Measurements from ENCODE around the gene ICAM5.

DNA sequence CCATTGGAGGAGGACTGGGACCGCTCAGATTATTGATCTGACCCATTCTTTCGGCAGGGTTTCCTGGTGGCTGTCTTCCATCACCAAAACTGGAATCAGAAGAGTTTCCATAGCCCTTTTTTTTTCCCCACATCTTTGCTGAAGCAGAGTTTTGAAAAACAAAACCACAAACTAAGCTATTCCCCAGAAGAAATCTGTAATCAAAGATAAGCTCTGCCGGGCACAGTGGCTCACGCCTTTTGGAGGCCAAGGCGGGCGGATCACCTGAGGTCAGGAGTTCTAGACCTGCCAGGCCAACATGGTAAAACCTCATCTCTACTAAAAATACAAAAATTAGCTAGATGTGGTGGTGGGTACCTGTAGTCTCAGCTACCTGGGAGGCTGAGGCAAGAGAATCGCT, 23.0 kb upstream of the ICAM5 start:
- no peak for TF ChIP-seq EP300 (IDR thresholded peaks at IDR 0.05)
- TF ChIP-seq, protein P1, sequence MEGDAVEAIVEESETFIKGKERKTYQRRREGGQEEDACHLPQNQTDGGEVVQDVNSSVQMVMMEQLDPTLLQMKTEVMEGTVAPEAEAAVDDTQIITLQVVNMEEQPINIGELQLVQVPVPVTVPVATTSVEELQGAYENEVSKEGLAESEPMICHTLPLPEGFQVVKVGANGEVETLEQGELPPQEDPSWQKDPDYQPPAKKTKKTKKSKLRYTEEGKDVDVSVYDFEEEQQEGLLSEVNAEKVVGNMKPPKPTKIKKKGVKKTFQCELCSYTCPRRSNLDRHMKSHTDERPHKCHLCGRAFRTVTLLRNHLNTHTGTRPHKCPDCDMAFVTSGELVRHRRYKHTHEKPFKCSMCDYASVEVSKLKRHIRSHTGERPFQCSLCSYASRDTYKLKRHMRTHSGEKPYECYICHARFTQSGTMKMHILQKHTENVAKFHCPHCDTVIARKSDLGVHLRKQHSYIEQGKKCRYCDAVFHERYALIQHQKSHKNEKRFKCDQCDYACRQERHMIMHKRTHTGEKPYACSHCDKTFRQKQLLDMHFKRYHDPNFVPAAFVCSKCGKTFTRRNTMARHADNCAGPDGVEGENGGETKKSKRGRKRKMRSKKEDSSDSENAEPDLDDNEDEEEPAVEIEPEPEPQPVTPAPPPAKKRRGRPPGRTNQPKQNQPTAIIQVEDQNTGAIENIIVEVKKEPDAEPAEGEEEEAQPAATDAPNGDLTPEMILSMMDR (IDR thresholded peaks at IDR 0.05): no peak
- TF ChIP-seq POLR2A (IDR thresholded peaks at IDR 0.05): no peak
